IMR-90 (cell line): ENCODE data around the gene EXOC6B. TPM values are rescaled to one million over a fixed set of nuclear protein-coding genes. Genes with fewer than 3 reads are reported as not detected.

Source experiments
- ATAC-seq: fragments of 200-7000 bp; cut with Tn5 transposase; 2 replicates; pipeline ENCODE4 v1.9.1; 2020; ENCODE audit warnings: low read depth, mild to moderate bottlenecking, moderate library complexity
- BruUV-seq: library from RNA; stranded (reverse); fragments of 400-500 nt; replicated peaks from 2 replicates; lab custom pipeline; 2021; lab: Mats Ljungman, UMichigan
- CTCF ChIA-PET: fragments of 300-600 bp; formaldehyde crosslinking; extraction: SDS; loops from one replicate; lab custom pipeline; 2021; ENCODE audit warnings: antibody characterized with exemption; lab: Yijun Ruan, JAX
- POLR2A ChIA-PET: fragments of 300-600 bp; sonication (Branson Sonifier 250); formaldehyde crosslinking; loops from one replicate; lab custom pipeline; 2022; ENCODE audit warnings: antibody characterized with exemption; ENCODE audit not compliant: unreplicated experiment; lab: Charles Lee
- DNase-seq: peaks from one replicate; pipeline ENCODE4 v3.0.0; 2013
- H2AFZ ChIP-seq: replicated peaks from 2 replicates; pipeline ENCODE3; 2013; ENCODE audit warnings: low read length, mild to moderate bottlenecking; ENCODE audit not compliant: poor library complexity
- H2AK5ac ChIP-seq: 2 replicates; pipeline ENCODE4 v1.6.1; 2013; ENCODE audit warnings: low read depth, low read length, inconsistent platforms
- H2AK9ac ChIP-seq: replicated peaks from 2 replicates; pipeline ENCODE3; 2013; ENCODE audit warnings: mild to moderate bottlenecking, low read depth, low read length, moderate library complexity; ENCODE audit not compliant: poor library complexity
- H2BK120ac ChIP-seq: 2 replicates; pipeline ENCODE4 v1.6.1; 2013; ENCODE audit warnings: low read depth, low read length, inconsistent platforms
- H2BK15ac ChIP-seq: 3 replicates; pipeline ENCODE4 v1.6.1; 2013; ENCODE audit warnings: low read depth, low read length, inconsistent platforms
- H2BK20ac ChIP-seq: 2 replicates; pipeline ENCODE4 v1.6.1; 2013; ENCODE audit warnings: low read depth, mild to moderate bottlenecking, inconsistent platforms, low read length, moderate library complexity
- H2BK5ac ChIP-seq: 2 replicates; pipeline ENCODE4 v1.6.1; 2013; ENCODE audit warnings: mild to moderate bottlenecking, low read depth, low read length, inconsistent platforms; ENCODE audit not compliant: poor library complexity, severe bottlenecking
- H3K14ac ChIP-seq: replicated peaks from 2 replicates; pipeline ENCODE4 v1.6.1; 2013; ENCODE audit warnings: low read depth, low read length, inconsistent platforms
- H3K18ac ChIP-seq: 2 replicates; pipeline ENCODE4 v1.6.1; 2013; ENCODE audit warnings: low read depth, low read length, control low read depth
- H3K23ac ChIP-seq: 2 replicates; pipeline ENCODE4 v1.6.1; 2013; ENCODE audit warnings: low read depth, low read length, inconsistent platforms
- H3K27ac ChIP-seq: 2 replicates; pipeline ENCODE4 v1.5.1; 2013; ENCODE audit warnings: mild to moderate bottlenecking, control low read depth, low read length; ENCODE audit not compliant: insufficient read depth
- H3K27me3 ChIP-seq: 2 replicates; pipeline ENCODE4 v1.6.1; 2013; ENCODE audit warnings: low read length; ENCODE audit not compliant: control insufficient read depth, insufficient read depth
- H3K36me3 ChIP-seq: 2 replicates; pipeline ENCODE4 v1.6.1; 2013; ENCODE audit warnings: low read length, mixed read lengths; ENCODE audit not compliant: control insufficient read depth, insufficient read depth
- H3K4ac ChIP-seq: 2 replicates; pipeline ENCODE4 v1.6.1; 2013; ENCODE audit warnings: low read depth, low read length, inconsistent platforms
- H3K4me1 ChIP-seq: 2 replicates; pipeline ENCODE4 v1.6.1; 2013; ENCODE audit warnings: low read length, mixed read lengths; ENCODE audit not compliant: control insufficient read depth, insufficient read depth
- H3K4me2 ChIP-seq: 2 replicates; pipeline ENCODE4 v1.6.1; 2013; ENCODE audit warnings: low read depth, mild to moderate bottlenecking, control low read depth, low read length, moderate library complexity
- H3K4me3 ChIP-seq: 2 replicates; pipeline ENCODE4 v1.5.1; 2013; ENCODE audit warnings: low read depth, mild to moderate bottlenecking, control low read depth, low read length, moderate library complexity; ENCODE audit not compliant: insufficient read depth
- H3K56ac ChIP-seq: 2 replicates; pipeline ENCODE4 v1.6.1; 2013; ENCODE audit warnings: low read length, inconsistent platforms; ENCODE audit not compliant: insufficient read depth; ENCODE audit errors: extremely low read depth
- H3K79me1 ChIP-seq, 2 experiments: 2 replicates each; pipeline ENCODE4 v1.6.1; 2013; ENCODE audit warnings: low read length in 2 of 2, inconsistent platforms in 1 of 2, low read depth in 1 of 2
- H3K9ac ChIP-seq: 2 replicates; pipeline ENCODE4 v1.6.1; 2013; ENCODE audit warnings: low read depth, low read length, control low read depth
- H3K9me1 ChIP-seq: 2 replicates; pipeline ENCODE4 v1.6.1; 2013; ENCODE audit warnings: low read length, inconsistent platforms; ENCODE audit not compliant: insufficient read depth
- H3K9me3 ChIP-seq: 2 replicates; pipeline ENCODE4 v1.6.1; 2013; ENCODE audit warnings: low read length; ENCODE audit not compliant: control insufficient read depth, insufficient read depth
- H4K20me1 ChIP-seq: 2 replicates; pipeline ENCODE4 v1.6.1; 2013; ENCODE audit warnings: low read length, inconsistent platforms; ENCODE audit not compliant: insufficient read depth
- H4K5ac ChIP-seq: 2 replicates; pipeline ENCODE4 v1.6.1; 2013; ENCODE audit warnings: mild to moderate bottlenecking, low read depth, low read length, control low read depth
- H4K8ac ChIP-seq, 2 experiments: 2 replicates each; pipeline ENCODE4 v1.6.1; 2013; ENCODE audit warnings: low read depth in 2 of 2, low read length in 2 of 2, control low read depth in 1 of 2, inconsistent platforms in 1 of 2
- H4K91ac ChIP-seq: 2 replicates; pipeline ENCODE4 v1.6.1; 2013; ENCODE audit warnings: low read depth, low read length, inconsistent platforms; ENCODE audit not compliant: insufficient read depth
- CHD1 ChIP-seq: IDR thresholded peaks from 2 replicates; pipeline ENCODE4 v1.6.1; 2012; ENCODE audit warnings: low read depth, low read length, improper control_type of control experiment
- FOS ChIP-seq: fragments of 150-350 bp; IDR thresholded peaks from 2 replicates; pipeline ENCODE4 v1.6.1; 2016; ENCODE audit warnings: low read depth, low read length
- NFE2L2 ChIP-seq: fragments of 150-350 bp; IDR thresholded peaks from 2 replicates; pipeline ENCODE4 v1.6.1; 2016; ENCODE audit warnings: low read depth, mild to moderate bottlenecking, low read length
- RAD21 ChIP-seq: IDR thresholded peaks from 2 replicates; pipeline ENCODE4 v1.6.1; 2012; ENCODE audit warnings: low read length, improper control_type of control experiment
- WGBS, 2 experiments: methylation state at CpG; one replicate each; pipeline versions ENCODE4 v1.1.5 to v1.1.7; 2013; ENCODE audit warnings: missing lambda C conversion rate in 2 of 2; ENCODE audit not compliant: insufficient read length in 1 of 2; ENCODE audit errors: extremely low coverage in 2 of 2; 5-methylcytosine and 5-hydroxymethylcytosine counted together
- dilution Hi-C: fragments of 300-500 bp; cut with HindIII; formaldehyde crosslinking; loops from one replicate; pipeline ENCODE4 v1.14.3; 2018; ENCODE audit warnings: low sequenced_read_pairs; ENCODE audit not compliant: unreplicated experiment
- in situ Hi-C: fragments of 300-500 bp; cut with MboI; formaldehyde crosslinking; loops from 3 replicates; pipeline ENCODE4 v1.14.3; 2019; ENCODE audit warnings: low sequenced_read_pairs, inconsistent platforms, mixed read lengths
- intact Hi-C: fragments of 100-400 bp; cut with micrococcal nuclease; formaldehyde crosslinking; loops from 2 replicates; pipeline ENCODE4 v1.10.0; 2022
- polyA plus RNA-seq, 3 experiments: library from polyadenylated mRNA; depleted of rRNA; stranded (reverse); fragments of >200 nt; gene quantifications; 2 replicates each; pipeline ENCODE4 v1.2.3, GENCODE V29; 2012; ENCODE audit warnings: low replicate concordance in 1 of 3
- total RNA-seq: library from RNA; depleted of rRNA; stranded (reverse); fragments of >200 nt; gene quantifications from 2 replicates; pipeline ENCODE4 v1.2.3, GENCODE V29; 2012
- TF ChIP-seq, protein P1 (sequence below): fragments of 150-350 bp; IDR thresholded peaks from 2 replicates; pipeline ENCODE4 v1.6.1; 2017; ENCODE audit warnings: mild to moderate bottlenecking, antibody characterized with exemption, low read length, low read depth

The EXOC6B gene
- total and polyA plus RNA-seq, 2 of the 4 experiments (the other 2 are of a cell fraction) = 10.2 to 29.4 TPM

DNA sequence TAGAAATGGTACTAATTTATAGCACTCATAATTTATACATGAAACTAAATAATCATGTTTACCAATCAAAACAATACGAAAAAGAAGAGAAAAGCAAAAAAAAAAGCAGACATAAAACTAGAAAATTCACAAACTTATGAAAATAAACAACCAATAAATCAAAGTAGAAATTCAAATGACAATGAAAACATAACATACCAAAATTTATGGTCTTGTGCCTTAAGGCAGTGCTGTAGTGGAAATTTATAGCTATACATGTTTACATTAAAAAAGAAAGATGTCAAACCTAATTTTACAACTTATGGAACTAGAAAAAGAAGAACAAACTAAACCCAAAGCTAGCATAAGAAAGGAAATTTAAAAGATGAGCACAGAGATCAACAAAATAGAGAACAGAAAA, 45.2 kb upstream of the EXOC6B start (continued):
- no peak for TF ChIP-seq CHD1
- no peak for TF ChIP-seq RAD21
- TF ChIP-seq NFE2L2 = no peak

DNA sequence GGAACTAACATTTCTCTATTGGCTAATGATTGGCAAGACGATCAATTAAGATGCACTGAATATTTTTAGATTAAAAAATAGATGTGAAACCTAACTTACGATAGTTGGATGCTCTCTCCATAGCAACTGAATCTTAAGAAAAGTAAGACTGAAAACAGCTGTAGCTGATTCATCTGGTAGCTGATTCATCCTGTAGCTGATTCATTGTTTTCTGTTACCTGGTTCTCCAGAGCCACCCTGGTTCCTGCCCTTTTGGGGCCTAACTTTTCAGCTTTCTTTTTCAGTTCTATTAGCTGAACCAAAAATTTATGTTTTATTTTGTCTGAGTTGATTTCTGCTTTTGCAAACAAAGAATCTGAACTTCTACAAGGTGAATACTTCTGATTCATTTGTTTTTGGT, 38.7 kb upstream of the EXOC6B start:
- no peaks in the 10 kb centered on the region; the same call in 1 of the 2 replicates for H4K20me1 ChIP-seq
- ATAC-seq (no peak), DNase-seq (peak; percentile 82)
- no peak overlapping the region for H3K4me3 ChIP-seq
- no peak overlapping the region for H3K56ac ChIP-seq
- no peak overlapping the region for H3K4me2 ChIP-seq
- H2AK9ac ChIP-seq = no peak overlapping the region
- no peak overlapping the region for H4K8ac ChIP-seq
- in situ Hi-C loops (no loop called here), intact Hi-C loops (loop anchor here (10.0 kb wide), 1 partner anchor 260 kb away; no protein-coding TSS in a partner anchor), dilution Hi-C loops (no loop called here)
- H3K9ac ChIP-seq = no peak overlapping the region
- BruUV-seq = no TSS peak
- H3K23ac ChIP-seq = no peak overlapping the region
- H3K14ac ChIP-seq = no peak overlapping the region
- no peak overlapping the region for H2BK120ac ChIP-seq
- no peaks in the 10 kb centered on the region for H3K9me3 ChIP-seq
- no CpG with 5 or more reads among the region's 2 CpGs for WGBS, 2 experiments
- ChIA-PET POLR2A (no interaction called here), CTCF (interaction anchor here (0.6 to 1.1 kb wide), 3 partner anchors 15 to 535 kb away, joined by 3 to 5 read pairs (median 3); partner anchors contain the start of gene SPR)
- no peak overlapping the region for H3K27ac ChIP-seq
- no peaks in the 10 kb centered on the region for H3K36me3 ChIP-seq
- H2BK15ac ChIP-seq = no peak overlapping the region
- no peak overlapping the region for H2BK20ac ChIP-seq
- no peak overlapping the region for H4K91ac ChIP-seq
- H3K18ac ChIP-seq = no peak overlapping the region
- peaks cover 4% of the 10 kb centered on the region; the same call in 1 of the 2 replicates for H3K27me3 ChIP-seq
- no peaks in the 10 kb centered on the region for H3K79me1 ChIP-seq
- TF ChIP-seq, protein P1, sequence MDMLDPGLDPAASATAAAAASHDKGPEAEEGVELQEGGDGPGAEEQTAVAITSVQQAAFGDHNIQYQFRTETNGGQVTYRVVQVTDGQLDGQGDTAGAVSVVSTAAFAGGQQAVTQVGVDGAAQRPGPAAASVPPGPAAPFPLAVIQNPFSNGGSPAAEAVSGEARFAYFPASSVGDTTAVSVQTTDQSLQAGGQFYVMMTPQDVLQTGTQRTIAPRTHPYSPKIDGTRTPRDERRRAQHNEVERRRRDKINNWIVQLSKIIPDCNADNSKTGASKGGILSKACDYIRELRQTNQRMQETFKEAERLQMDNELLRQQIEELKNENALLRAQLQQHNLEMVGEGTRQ = no peak
- TF ChIP-seq FOS = peak; percentile 75
- H2AFZ ChIP-seq = no peak overlapping the region
- H3K9me1 ChIP-seq = no peaks in the 10 kb centered on the region
- H2BK5ac ChIP-seq = no peak overlapping the region
- no peak overlapping the region for H4K5ac ChIP-seq
- no peak overlapping the region for H2AK5ac ChIP-seq
- H3K4ac ChIP-seq = no peak overlapping the region
- H3K4me1 ChIP-seq = no peaks in the 10 kb centered on the region
